Skeletal muscle cell (primary cell): ENCODE measurements around the gene GPER1.
"Not testable (repeated sequence)": the region's sequence is repeated elsewhere in the genome, so short reads cannot be mapped to it uniquely, and the experiment has no call there.

Experiments used
- DNase-seq: peaks from one replicate; pipeline ENCODE4 v3.0.0-alpha.2; 2010; ENCODE audit warnings: low read depth
- H3K4me3 ChIP-seq: 2 replicates; pipeline ENCODE4 v1.5.1; 2011; ENCODE audit warnings: low read depth, mild to moderate bottlenecking, control low read depth, low read length, moderate library complexity

GPER1 gene

GRCh38 chr7:1127001-1127400 is 39.1 kb downstream of the GPER1 start:
- no peak overlapping the region for H3K4me3 ChIP-seq
- no peak for DNase-seq

GRCh38 chr7:1129431-1129830 is 41.5 kb downstream of the GPER1 start:
- DNase-seq: no peak
- no peak overlapping the region for H3K4me3 ChIP-seq

- DNase-seq: no peak
Observed at GRCh38 chr7:1130021-1130990, 42.4 kb downstream of the GPER1 start.

GRCh38 chr7:1131471-1132265 is 43.8 kb downstream of the GPER1 start:
- no peak for DNase-seq
- no peak overlapping the region for H3K4me3 ChIP-seq

More at GRCh38 chr7:1130021-1130990, 42.4 kb downstream of the GPER1 start:
- H3K4me3 ChIP-seq: no peak overlapping the region

- DNase-seq: no peak
- H3K4me3 ChIP-seq: no peak overlapping the region
Observed at GRCh38 chr7:1134951-1135350, 47.0 kb downstream of the GPER1 start.

GRCh38 chr7:1136841-1137516 is 49.1 kb downstream of the GPER1 start:
- DNase-seq: no peak
- peak overlapping the region; percentile 85 for H3K4me3 ChIP-seq

GRCh38 chr7:1137517-1138167 is 49.7 kb downstream of the GPER1 start:
- peak overlapping the region; percentile 85 for H3K4me3 ChIP-seq
- DNase-seq: no peak

GRCh38 chr7:1140476-1141104 is 52.7 kb downstream of the GPER1 start:
- no peak for DNase-seq
- no peak overlapping the region for H3K4me3 ChIP-seq

- DNase-seq: no peak
- H3K4me3 ChIP-seq: no peak overlapping the region
Observed at GRCh38 chr7:1141651-1142050, 53.7 kb downstream of the GPER1 start.

- DNase-seq: no peak
- no peak overlapping the region for H3K4me3 ChIP-seq
Observed at GRCh38 chr7:1142051-1142635, 54.2 kb downstream of the GPER1 start.

- H3K4me3 ChIP-seq, DNase-seq: not testable (repeated sequence)
Observed at GRCh38 chr7:1143031-1143430, 55.1 kb downstream of the GPER1 start.
